OCI-LY3 (cell line): ENCODE results near the gene BICRA.

Source experiments
- EZH2phosphoT487 ChIP-seq: fragments of 200-600 bp; shearing (Covaris generic); IDR thresholded peaks from 2 replicates; pipeline ENCODE4 v1.6.1; 2018; ENCODE audit warnings: antibody characterized with exemption, mixed run types, low read depth
- TF ChIP-seq, protein P1 (sequence below): fragments of 200-600, 300-600 bp; sonication (generic); IDR thresholded peaks from 2 replicates; pipeline ENCODE4 v1.5.1; 2014; ENCODE audit warnings: antibody characterized with exemption, low read length, low read depth

DNA sequence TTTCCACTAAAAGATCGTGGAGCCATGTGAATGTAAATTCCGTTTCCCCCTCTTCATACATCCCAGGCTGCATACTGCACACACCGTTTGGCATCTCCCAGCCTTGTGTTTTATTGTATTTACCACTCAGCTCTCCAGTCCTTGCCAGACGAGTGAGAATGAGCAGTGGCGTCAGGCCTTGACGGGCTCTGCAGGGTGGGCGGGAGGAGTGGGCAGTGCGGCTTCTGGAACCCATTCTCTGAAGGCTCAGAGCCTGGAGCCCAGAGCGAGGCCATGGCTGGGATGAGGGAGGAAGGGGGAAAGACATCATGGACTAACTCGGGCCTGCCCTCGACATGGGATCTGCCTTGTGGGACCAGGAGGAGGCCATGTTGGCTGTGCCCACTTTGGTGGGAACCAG, 25.1 kb downstream of the BICRA start:
- TF ChIP-seq, protein P1, sequence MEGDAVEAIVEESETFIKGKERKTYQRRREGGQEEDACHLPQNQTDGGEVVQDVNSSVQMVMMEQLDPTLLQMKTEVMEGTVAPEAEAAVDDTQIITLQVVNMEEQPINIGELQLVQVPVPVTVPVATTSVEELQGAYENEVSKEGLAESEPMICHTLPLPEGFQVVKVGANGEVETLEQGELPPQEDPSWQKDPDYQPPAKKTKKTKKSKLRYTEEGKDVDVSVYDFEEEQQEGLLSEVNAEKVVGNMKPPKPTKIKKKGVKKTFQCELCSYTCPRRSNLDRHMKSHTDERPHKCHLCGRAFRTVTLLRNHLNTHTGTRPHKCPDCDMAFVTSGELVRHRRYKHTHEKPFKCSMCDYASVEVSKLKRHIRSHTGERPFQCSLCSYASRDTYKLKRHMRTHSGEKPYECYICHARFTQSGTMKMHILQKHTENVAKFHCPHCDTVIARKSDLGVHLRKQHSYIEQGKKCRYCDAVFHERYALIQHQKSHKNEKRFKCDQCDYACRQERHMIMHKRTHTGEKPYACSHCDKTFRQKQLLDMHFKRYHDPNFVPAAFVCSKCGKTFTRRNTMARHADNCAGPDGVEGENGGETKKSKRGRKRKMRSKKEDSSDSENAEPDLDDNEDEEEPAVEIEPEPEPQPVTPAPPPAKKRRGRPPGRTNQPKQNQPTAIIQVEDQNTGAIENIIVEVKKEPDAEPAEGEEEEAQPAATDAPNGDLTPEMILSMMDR: no peak
- TF ChIP-seq EZH2phosphoT487: no peak
